Amniotic epithelial cell (primary cell): ENCODE results near the gene TPGS1.

Experiments used
- DNase-seq: peaks from one replicate; pipeline ENCODE4 v3.0.0-alpha.2; 2010; ENCODE audit warnings: low read depth

Gene TPGS1

DNA sequence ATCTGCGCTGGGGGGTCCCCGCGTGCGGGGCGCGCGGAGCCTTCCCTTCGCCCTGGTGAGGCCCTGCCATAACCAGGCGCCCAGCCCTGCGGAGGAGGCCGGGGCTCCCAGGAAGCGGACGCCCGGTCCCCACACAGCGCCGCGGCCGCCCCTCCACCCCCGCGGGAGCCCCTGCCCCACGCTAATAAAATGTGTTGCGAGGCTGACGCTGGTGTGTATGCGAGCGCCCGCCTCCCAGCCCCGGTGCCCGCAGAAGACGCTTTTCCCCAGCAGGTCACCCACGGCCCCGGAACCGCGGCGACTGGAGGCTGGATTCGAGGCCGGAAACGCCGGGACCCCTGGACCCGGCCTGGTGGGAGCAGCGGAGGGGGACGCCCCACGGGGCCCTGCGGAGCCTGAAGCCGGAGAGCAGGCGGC is 12.2 kb downstream of the TPGS1 start:
- DNase-seq = no peak

- no peak for DNase-seq
Observed at GRCh38 chr19:522726-523125, 15.4 kb downstream of the TPGS1 start.

DNA sequence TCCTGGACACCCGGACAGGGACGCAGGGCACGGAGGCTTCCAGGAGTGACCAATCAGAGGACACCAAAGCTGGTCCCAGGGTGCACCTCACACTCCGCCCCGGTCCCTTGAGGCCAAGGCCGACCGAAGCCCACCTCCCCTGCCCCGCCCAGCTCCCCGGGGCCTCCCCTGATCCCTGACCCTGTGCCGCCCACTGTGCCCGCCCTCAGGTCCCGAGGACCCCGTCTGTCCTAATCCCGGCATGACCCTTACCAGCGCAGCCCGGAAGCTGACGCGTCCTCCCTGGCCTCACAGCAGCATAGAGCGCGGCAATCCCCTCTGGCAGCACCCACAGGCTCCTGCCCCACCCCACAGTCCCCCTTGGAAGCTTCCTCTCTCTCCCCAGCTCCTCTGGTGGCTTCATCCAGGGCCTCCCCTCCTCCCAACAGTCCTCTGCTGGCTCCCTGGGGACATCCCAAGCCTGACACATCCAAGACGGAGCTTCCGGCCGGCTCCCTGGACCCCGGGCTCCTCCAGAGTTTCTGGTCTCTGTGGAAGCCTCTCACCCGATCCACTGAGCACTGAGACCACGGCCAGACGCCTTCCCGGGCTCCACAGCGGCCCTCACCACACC is 16.9 kb downstream of the TPGS1 start:
- no peak for DNase-seq

GRCh38 chr19:525029-525428 is 17.7 kb downstream of the TPGS1 start:
- no peak for DNase-seq

- DNase-seq = no peak
Observed at GRCh38 chr19:525857-526419, 18.6 kb downstream of the TPGS1 start.

DNA sequence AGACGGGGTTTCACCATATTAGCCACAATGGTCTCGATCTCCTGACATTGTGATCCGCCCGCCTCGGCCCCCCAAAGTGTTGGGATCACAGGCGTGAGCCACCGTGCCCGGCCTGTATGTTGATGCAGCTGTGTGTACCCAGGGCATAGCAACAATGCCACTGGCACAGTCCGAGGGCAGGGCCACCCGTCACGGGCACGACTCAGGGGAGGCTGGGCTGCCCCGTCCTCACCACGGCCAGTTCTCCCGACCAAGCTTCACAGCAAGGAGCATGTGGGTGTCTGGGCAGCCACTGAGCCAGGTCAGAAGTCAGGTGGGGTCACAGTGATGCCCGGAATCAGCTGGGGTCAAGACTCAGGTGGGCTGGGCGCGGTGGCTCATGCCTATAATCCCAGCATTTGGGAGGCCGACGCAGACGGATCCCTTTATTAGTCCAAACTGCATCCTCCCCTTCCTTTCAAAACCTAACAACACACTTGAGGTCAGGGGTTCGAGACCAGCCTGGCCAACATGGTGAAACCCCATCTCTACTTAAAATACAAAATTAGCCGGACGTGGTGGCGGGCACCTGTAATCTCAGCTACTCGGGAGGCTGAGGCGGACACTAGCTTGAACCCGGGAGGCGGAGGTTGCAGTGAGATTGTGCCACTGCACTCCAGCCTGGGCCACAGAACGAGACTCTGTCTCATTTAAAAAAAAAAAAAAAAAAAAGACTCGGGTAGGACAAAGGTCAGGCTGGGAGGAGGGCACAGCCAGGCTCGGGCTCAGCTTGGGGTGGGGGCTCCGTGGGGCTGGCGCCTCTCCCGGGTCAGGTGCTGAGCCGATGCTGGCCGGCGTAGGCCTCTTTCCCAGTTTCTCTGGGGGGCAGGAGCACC is 23.1 kb downstream of the TPGS1 start:
- no peak for DNase-seq

GRCh38 chr19:531009-531752 is 23.9 kb downstream of the TPGS1 start:
- peak; percentile 63 for DNase-seq

- no peak for DNase-seq
Observed at GRCh38 chr19:531753-532560, 24.7 kb downstream of the TPGS1 start, which contains the start of gene CDC34. Gene CDC34, plus strand, starts transcription at chr19:531760. Its CDS starts 172 bp downstream, at chr19:531932.

GRCh38 chr19:532561-533363 is 25.5 kb downstream of the TPGS1 start:
- peak; percentile 65 for DNase-seq

GRCh38 chr19:533364-534058 is 26.2 kb downstream of the TPGS1 start:
- DNase-seq = no peak

- no peak for DNase-seq
Observed at GRCh38 chr19:534088-534487, 26.8 kb downstream of the TPGS1 start.

- no peak for DNase-seq
Observed at GRCh38 chr19:535017-535835, 27.9 kb downstream of the TPGS1 start.

- DNase-seq = no peak
Observed at GRCh38 chr19:536031-536880, 29.0 kb downstream of the TPGS1 start.

- DNase-seq = no peak
Observed at GRCh38 chr19:536881-537404, 29.6 kb downstream of the TPGS1 start.

- DNase-seq = no peak
Observed at GRCh38 chr19:538641-539428, 31.5 kb downstream of the TPGS1 start.

DNA sequence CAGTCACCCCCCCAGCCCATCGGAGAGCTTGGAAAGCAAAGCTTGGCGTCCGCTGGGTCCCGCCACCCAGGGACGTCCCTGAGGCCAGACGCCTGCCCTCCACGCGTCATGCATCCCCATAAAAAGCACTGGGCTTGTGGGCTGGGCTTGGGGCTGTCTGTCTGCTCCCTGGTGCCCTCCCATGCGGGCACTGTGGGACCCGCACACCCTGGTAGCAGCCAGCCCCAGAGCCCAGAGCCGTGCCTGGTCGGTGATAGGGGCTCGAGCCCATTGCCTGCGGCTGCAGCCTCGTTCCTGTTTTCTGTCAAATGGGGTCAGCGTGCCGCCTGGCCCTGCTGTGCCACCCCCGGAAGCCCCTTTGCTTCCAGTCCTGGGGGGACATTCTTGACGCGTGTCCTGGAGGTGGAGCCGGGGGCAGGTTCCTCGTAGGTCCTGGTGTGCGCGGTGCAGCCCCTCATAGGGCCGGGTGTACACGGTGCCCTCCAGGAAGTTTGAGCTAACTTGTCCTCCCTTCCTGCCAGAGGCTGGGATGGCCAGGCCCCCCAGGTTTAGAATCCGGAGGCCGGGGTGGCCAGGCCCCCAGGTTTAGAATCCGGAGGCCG is 32.2 kb downstream of the TPGS1 start:
- no peak for DNase-seq
